NCI-H526 (cell line): ENCODE data around the gene TEX12.
"Not testable (repeated sequence)": the region's sequence is repeated elsewhere in the genome, so short reads cannot be mapped to it uniquely, and the experiment has no call there.

ENCODE experiments used
- DNase-seq, 2 experiments: peaks; one replicate each; lab custom pipeline; 2025; lab: John Stamatoyannopoulos, UW

Gene TEX12

GRCh38 chr11:112163875-112164685 is 3.1 kb upstream of the TEX12 start, which contains the start of gene IL18:
Gene IL18 (minus strand): TSS chr11:112164094. CDS start chr11:112155053, 9,041 bp downstream.
- no peak for DNase-seq

GRCh38 chr11:112165049-112165448 is 2.1 kb upstream of the TEX12 start:
- DNase-seq = no peak

- DNase-seq = no peak
These were observed 610 bp upstream of the TEX12 start for GRCh38 chr11:112166562-112166961.

GRCh38 chr11:112172362-112172994 is 5.3 kb downstream of the TEX12 start:
- no peak for DNase-seq

- no peak for DNase-seq
These were observed 6.0 kb downstream of the TEX12 start for GRCh38 chr11:112173152-112173551.

GRCh38 chr11:112174789-112175598 is 7.8 kb downstream of the TEX12 start, which contains the start of gene BCO2:
Gene BCO2 (plus strand): TSS chr11:112175512. CDS start chr11:112175602, 90 bp downstream.
- DNase-seq = peak; percentile 78 to 94

GRCh38 chr11:112175599-112175952 is 8.4 kb downstream of the TEX12 start:
- peak in 1 of 2 experiments; percentile 60 for DNase-seq

- no peak for DNase-seq
These were observed 8.9 kb downstream of the TEX12 start for GRCh38 chr11:112176077-112176476.

GRCh38 chr11:112177589-112177988 is 10.4 kb downstream of the TEX12 start:
- no peak for DNase-seq

GRCh38 chr11:112178428-112178827 is 11.3 kb downstream of the TEX12 start:
- DNase-seq = no peak

- no peak for DNase-seq
These were observed 11.8 kb downstream of the TEX12 start for GRCh38 chr11:112178936-112179335.

GRCh38 chr11:112179601-112180000 is 12.4 kb downstream of the TEX12 start:
- DNase-seq = no peak

GRCh38 chr11:112182867-112183266 is 15.7 kb downstream of the TEX12 start:
- no peak for DNase-seq

GRCh38 chr11:112185883-112186282 is 18.7 kb downstream of the TEX12 start:
- DNase-seq = no peak

GRCh38 chr11:112186304-112186703 is 19.1 kb downstream of the TEX12 start:
- no peak for DNase-seq

- not testable (repeated sequence) for DNase-seq
These were observed 27.9 kb downstream of the TEX12 start for GRCh38 chr11:112195113-112195512.

GRCh38 chr11:112195951-112196351 is 28.8 kb downstream of the TEX12 start:
- no peak for DNase-seq

GRCh38 chr11:112196519-112197087 is 29.4 kb downstream of the TEX12 start:
- no peak for DNase-seq

GRCh38 chr11:112199101-112199500 is 31.9 kb downstream of the TEX12 start:
- DNase-seq = not testable (repeated sequence)

GRCh38 chr11:112200252-112200651 is 33.1 kb downstream of the TEX12 start:
- no peak for DNase-seq

- DNase-seq = no peak
These were observed 38.9 kb downstream of the TEX12 start for GRCh38 chr11:112206071-112206470.

- DNase-seq = no peak
These were observed 43.7 kb downstream of the TEX12 start for GRCh38 chr11:112210890-112211289.
